GM23338 (cell line): ENCODE measurements around the gene LRRC3C. TPM values are rescaled to one million over a fixed set of nuclear protein-coding genes. Genes with fewer than 3 reads are reported as not detected.

Experiments
- ATAC-seq: fragments of 200-7000 bp; cut with Tn5 transposase; 3 replicates; pipeline ENCODE4 v1.9.1; 2020
- DNase-seq: peaks from one replicate; pipeline ENCODE4 v3.0.0-alpha.2; 2015; ENCODE audit warnings: low spot score
- H2AFZ ChIP-seq: fragments of 200-600 bp; sonication (generic); 2 replicates; pipeline ENCODE4 v1.8.0; 2016; ENCODE audit warnings: antibody characterized with exemption, mild to moderate bottlenecking, moderate library complexity
- H3F3A ChIP-seq: fragments of 200-600 bp; sonication (generic); replicated peaks from 2 replicates; pipeline ENCODE4 v1.8.0; 2017; ENCODE audit warnings: antibody characterized with exemption, mixed run types, low read depth
- H3K27ac ChIP-seq: fragments of 200-600 bp; sonication (generic); 2 replicates; pipeline ENCODE4 v1.6.1; 2016; ENCODE audit warnings: low read depth
- H3K27me3 ChIP-seq: fragments of 200-600 bp; sonication (generic); 2 replicates; pipeline ENCODE4 v1.8.0; 2016; ENCODE audit warnings: mild to moderate bottlenecking, mixed run types, moderate library complexity; ENCODE audit not compliant: insufficient read depth
- H3K36me3 ChIP-seq: fragments of 200-600 bp; sonication (generic); 2 replicates; pipeline ENCODE4 v1.8.0; 2016; ENCODE audit warnings: mild to moderate bottlenecking; ENCODE audit not compliant: insufficient read depth
- H3K4me1 ChIP-seq: fragments of 200-600 bp; sonication (generic); 2 replicates; pipeline ENCODE4 v1.8.0; 2016; ENCODE audit warnings: mild to moderate bottlenecking, moderate library complexity; ENCODE audit not compliant: insufficient read depth
- H3K4me2 ChIP-seq: fragments of 200-600 bp; sonication (generic); 2 replicates; pipeline ENCODE4 v1.7.1; 2017; ENCODE audit warnings: mixed run types
- H3K4me3 ChIP-seq: fragments of 200-600 bp; sonication (generic); 2 replicates; pipeline ENCODE4 v1.6.1; 2016; ENCODE audit warnings: mixed run types
- H3K79me2 ChIP-seq: fragments of 200-600 bp; sonication (generic); replicated peaks from 2 replicates; pipeline ENCODE4 v1.8.0; 2017; ENCODE audit warnings: mild to moderate bottlenecking; ENCODE audit not compliant: insufficient read depth
- H3K9me2 ChIP-seq: fragments of 200-600 bp; sonication (generic); 2 replicates; pipeline ENCODE4 v1.8.0; 2017; ENCODE audit not compliant: insufficient read depth
- H4K20me1 ChIP-seq: fragments of 200-600 bp; sonication (generic); replicated peaks from 2 replicates; pipeline ENCODE4 v1.8.0; 2017; ENCODE audit warnings: mild to moderate bottlenecking; ENCODE audit not compliant: insufficient read depth
- H3K27ac Mint-ChIP-seq: 2 replicates; pipeline ENCODE4 v1.8.0; 2020; ENCODE audit warnings: inconsistent platforms, mild to moderate bottlenecking, moderate library complexity, mixed read lengths
- H3K27me3 Mint-ChIP-seq: 3 replicates; pipeline ENCODE4 v1.8.0; 2022; ENCODE audit warnings: low read depth, mild to moderate bottlenecking, moderate library complexity, mixed read lengths, inconsistent platforms; ENCODE audit not compliant: insufficient read depth, poor library complexity
- H3K36me3 Mint-ChIP-seq: 3 replicates; pipeline ENCODE4 v1.8.0; 2021; ENCODE audit warnings: low read depth, mild to moderate bottlenecking, inconsistent platforms, moderate library complexity, mixed read lengths
- H3K4me1 Mint-ChIP-seq: 3 replicates; pipeline ENCODE4 v1.8.0; 2020; ENCODE audit warnings: mild to moderate bottlenecking, inconsistent platforms, mixed read lengths
- H3K4me3 Mint-ChIP-seq: 3 replicates; pipeline ENCODE4 v1.8.0; 2021; ENCODE audit warnings: moderate library complexity, mild to moderate bottlenecking, inconsistent platforms, mixed read lengths
- H3K9me3 Mint-ChIP-seq: 3 replicates; pipeline ENCODE4 v1.8.0; 2020; ENCODE audit warnings: moderate library complexity, mild to moderate bottlenecking, inconsistent platforms, mixed read lengths
- CREB1 ChIP-seq: fragments of 250-450 bp; sonication (Bioruptor Pico); IDR thresholded peaks from 2 replicates; pipeline ENCODE4 v1.5.0; 2020; ENCODE audit warnings: low read depth, mild to moderate bottlenecking, moderate library complexity
- EZH2phosphoT487 ChIP-seq: fragments of 200-600 bp; sonication (generic); IDR thresholded peaks from one replicate; pipeline ENCODE4 v1.8.1; 2018; ENCODE audit warnings: antibody characterized with exemption; ENCODE audit not compliant: unreplicated experiment
- JUNB ChIP-seq: IDR thresholded peaks from one replicate; pipeline ENCODE4 v1.6.1; 2016; ENCODE audit warnings: antibody characterized with exemption; ENCODE audit not compliant: unreplicated experiment
- NANOG ChIP-seq: IDR thresholded peaks from 2 replicates; pipeline ENCODE4 v1.6.1; 2016; ENCODE audit warnings: antibody characterized with exemption, borderline replicate concordance
- POLR2AphosphoS5 ChIP-seq: IDR thresholded peaks from 2 replicates; pipeline ENCODE4 v1.6.1; 2016; ENCODE audit warnings: antibody characterized with exemption, low read depth
- STAT1 ChIP-seq: IDR thresholded peaks from one replicate; pipeline ENCODE4 v1.6.1; 2016; ENCODE audit warnings: antibody characterized with exemption; ENCODE audit not compliant: unreplicated experiment
- ZNF114 ChIP-seq: fragments of 250-450 bp; sonication (Bioruptor Pico); IDR thresholded peaks from 2 replicates; pipeline ENCODE4 v1.5.0; 2020; ENCODE audit warnings: mild to moderate bottlenecking, moderate library complexity
- ZNF331 ChIP-seq: fragments of 250-450 bp; sonication (Bioruptor Pico); IDR thresholded peaks from 2 replicates; pipeline ENCODE4 v1.5.0; 2020; ENCODE audit warnings: low read depth, mild to moderate bottlenecking, moderate library complexity
- polyA plus RNA-seq: library from polyadenylated mRNA; unstranded; fragments of >200 nt; fragmentation: Nextera tagmentation; extraction: Ambion mirVana; gene quantifications from 2 replicates; pipeline ENCODE4 v1.2.1, GENCODE V29; 2016
- total RNA-seq: library from RNA; depleted of rRNA; stranded (reverse); fragments of >200 nt; shearing (Covaris generic); gene quantifications from 2 replicates; pipeline ENCODE4 v1.2.3, GENCODE V29; 2014
- TF ChIP-seq, protein P1 (sequence below), 2 experiments: fragments of 200-600 bp in 1 of 2; sonication (generic) in 1 of 2; conservative IDR thresholded peaks; 2 replicates each; pipeline versions ENCODE4 v1.5.1 to v1.6.1; 2016 to 2017; ENCODE audit warnings: antibody characterized with exemption in 2 of 2, low read depth in 2 of 2, mild to moderate bottlenecking in 2 of 2, moderate library complexity in 1 of 2
- TF ChIP-seq, protein P2 (sequence below): fragments of 250-450 bp; sonication (Bioruptor Pico); IDR thresholded peaks from 2 replicates; pipeline ENCODE4 v1.5.0; 2020; ENCODE audit warnings: mild to moderate bottlenecking, moderate library complexity

LRRC3C gene
- total and polyA plus RNA-seq, 2 experiments from 2014 or later, result 0.24 TPM; not detected in 1

- ATAC-seq (no peak), DNase-seq (peak; percentile 50)
- H3K4me3 Mint-ChIP-seq, result no peak overlapping the region; the same call in 2 of the 3 replicates
- Histone ChIP-seq H3K4me3 (no peak overlapping the region), H2AFZ (no peak overlapping the region), H3K9me2 (no peaks in the 10 kb centered on the region), H3K4me1 (peaks cover 10% of the 10 kb centered on the region; the same call in 1 of the 2 replicates), H3K36me3 (no peaks in the 10 kb centered on the region), H3F3A (0 out of 2 replicates have a peak, but pooled peaks cover 7% of the 10 kb centered on the region), H3K4me2 (no peak overlapping the region), H4K20me1 (no peaks in the 10 kb centered on the region), H3K27me3 (0 out of 2 replicates have a peak, but pooled peaks cover 4% of the 10 kb centered on the region), H3K79me2 (no peaks in the 10 kb centered on the region), H3K27ac (no peak overlapping the region)
- TF ChIP-seq ZNF331 (CRISPR knock-in tag) (no peak), EZH2phosphoT487 (no peak)
- TF ChIP-seq, protein P1, sequence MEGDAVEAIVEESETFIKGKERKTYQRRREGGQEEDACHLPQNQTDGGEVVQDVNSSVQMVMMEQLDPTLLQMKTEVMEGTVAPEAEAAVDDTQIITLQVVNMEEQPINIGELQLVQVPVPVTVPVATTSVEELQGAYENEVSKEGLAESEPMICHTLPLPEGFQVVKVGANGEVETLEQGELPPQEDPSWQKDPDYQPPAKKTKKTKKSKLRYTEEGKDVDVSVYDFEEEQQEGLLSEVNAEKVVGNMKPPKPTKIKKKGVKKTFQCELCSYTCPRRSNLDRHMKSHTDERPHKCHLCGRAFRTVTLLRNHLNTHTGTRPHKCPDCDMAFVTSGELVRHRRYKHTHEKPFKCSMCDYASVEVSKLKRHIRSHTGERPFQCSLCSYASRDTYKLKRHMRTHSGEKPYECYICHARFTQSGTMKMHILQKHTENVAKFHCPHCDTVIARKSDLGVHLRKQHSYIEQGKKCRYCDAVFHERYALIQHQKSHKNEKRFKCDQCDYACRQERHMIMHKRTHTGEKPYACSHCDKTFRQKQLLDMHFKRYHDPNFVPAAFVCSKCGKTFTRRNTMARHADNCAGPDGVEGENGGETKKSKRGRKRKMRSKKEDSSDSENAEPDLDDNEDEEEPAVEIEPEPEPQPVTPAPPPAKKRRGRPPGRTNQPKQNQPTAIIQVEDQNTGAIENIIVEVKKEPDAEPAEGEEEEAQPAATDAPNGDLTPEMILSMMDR (conservative IDR thresholded peaks at IDR 0.05; ENCODE audit: low read depth in 2 of 2), result peak in 1 of 2 experiments; percentile 44; a peak in 2 of 4 replicates
- H3K36me3 Mint-ChIP-seq, result no peaks in the 10 kb centered on the region
- H3K4me1 Mint-ChIP-seq, result peaks cover 26% of the 10 kb centered on the region
- H3K9me3 Mint-ChIP-seq, result no peaks in the 10 kb centered on the region
- peaks cover 25% of the 10 kb centered on the region for H3K27me3 Mint-ChIP-seq
- H3K27ac Mint-ChIP-seq, result 0 out of 2 replicates have a peak overlapping the region, but pooled peaks have one; percentile 77
These were observed 27.3 kb downstream of the LRRC3C start for GRCh38 chr17:39954876-39955275.

DNA sequence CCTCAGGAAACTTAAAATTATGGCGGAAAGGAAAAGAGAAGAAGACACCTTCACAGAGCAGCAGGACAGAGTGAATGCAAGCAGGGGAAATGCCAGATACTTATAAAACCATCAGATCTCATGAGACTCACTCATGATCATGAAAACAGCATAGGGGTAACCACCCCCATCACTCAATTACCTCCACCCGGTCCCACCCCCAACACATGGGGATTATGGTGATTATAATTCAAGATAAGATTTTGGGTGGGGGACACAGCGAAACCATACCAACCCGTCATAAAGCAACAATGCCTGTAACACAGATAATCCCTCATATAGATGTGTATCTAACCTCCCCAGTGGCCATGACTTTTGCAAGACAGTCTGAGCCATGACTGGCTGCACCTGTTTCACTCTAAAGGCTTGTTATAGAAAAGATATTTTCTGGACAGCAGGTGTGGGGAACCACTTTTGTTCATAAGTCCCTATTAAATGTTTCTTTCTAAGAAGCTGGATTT lies 28.2 kb downstream of the LRRC3C start:
- DNase-seq, result no peak
- H3K27ac ChIP-seq, result no peak overlapping the region
- H3K27me3 ChIP-seq, result 0 out of 2 replicates have a peak, but pooled peaks cover 4% of the 10 kb centered on the region
- peaks cover 10% of the 10 kb centered on the region; the same call in 1 of the 2 replicates for H3K4me1 ChIP-seq
- no peak overlapping the region for H2AFZ ChIP-seq
- peaks cover 26% of the 10 kb centered on the region for H3K27me3 Mint-ChIP-seq
- no peaks in the 10 kb centered on the region for H3K36me3 Mint-ChIP-seq
- H3K27ac Mint-ChIP-seq, result no peak overlapping the region
- H3K9me3 Mint-ChIP-seq, result no peaks in the 10 kb centered on the region
- no peaks in the 10 kb centered on the region for H3K79me2 ChIP-seq
- no peaks in the 10 kb centered on the region for H3K36me3 ChIP-seq
- peaks cover 22% of the 10 kb centered on the region for H3K4me1 Mint-ChIP-seq
- no peak overlapping the region for H3K4me2 ChIP-seq
- H3K9me2 ChIP-seq, result no peaks in the 10 kb centered on the region
- no peak for ATAC-seq
- H4K20me1 ChIP-seq, result no peaks in the 10 kb centered on the region
- H3K4me3 Mint-ChIP-seq, result no peak overlapping the region
- H3K4me3 ChIP-seq, result no peak overlapping the region
- 0 out of 2 replicates have a peak, but pooled peaks cover 7% of the 10 kb centered on the region for H3F3A ChIP-seq
- TF ChIP-seq ZNF114 (CRISPR knock-in tag), result no peak
- TF ChIP-seq EZH2phosphoT487, result no peak
- TF ChIP-seq ZNF331 (CRISPR knock-in tag), result no peak
- TF ChIP-seq, protein P1 (conservative IDR thresholded peaks at IDR 0.05; ENCODE audit: low read depth in 2 of 2), result no peak
- no peak for TF ChIP-seq POLR2AphosphoS5
- TF ChIP-seq CREB1 (CRISPR knock-in tag), result no peak
- no peak for TF ChIP-seq NANOG
- no peak for TF ChIP-seq JUNB
- TF ChIP-seq STAT1, result no peak
- TF ChIP-seq, protein P2, sequence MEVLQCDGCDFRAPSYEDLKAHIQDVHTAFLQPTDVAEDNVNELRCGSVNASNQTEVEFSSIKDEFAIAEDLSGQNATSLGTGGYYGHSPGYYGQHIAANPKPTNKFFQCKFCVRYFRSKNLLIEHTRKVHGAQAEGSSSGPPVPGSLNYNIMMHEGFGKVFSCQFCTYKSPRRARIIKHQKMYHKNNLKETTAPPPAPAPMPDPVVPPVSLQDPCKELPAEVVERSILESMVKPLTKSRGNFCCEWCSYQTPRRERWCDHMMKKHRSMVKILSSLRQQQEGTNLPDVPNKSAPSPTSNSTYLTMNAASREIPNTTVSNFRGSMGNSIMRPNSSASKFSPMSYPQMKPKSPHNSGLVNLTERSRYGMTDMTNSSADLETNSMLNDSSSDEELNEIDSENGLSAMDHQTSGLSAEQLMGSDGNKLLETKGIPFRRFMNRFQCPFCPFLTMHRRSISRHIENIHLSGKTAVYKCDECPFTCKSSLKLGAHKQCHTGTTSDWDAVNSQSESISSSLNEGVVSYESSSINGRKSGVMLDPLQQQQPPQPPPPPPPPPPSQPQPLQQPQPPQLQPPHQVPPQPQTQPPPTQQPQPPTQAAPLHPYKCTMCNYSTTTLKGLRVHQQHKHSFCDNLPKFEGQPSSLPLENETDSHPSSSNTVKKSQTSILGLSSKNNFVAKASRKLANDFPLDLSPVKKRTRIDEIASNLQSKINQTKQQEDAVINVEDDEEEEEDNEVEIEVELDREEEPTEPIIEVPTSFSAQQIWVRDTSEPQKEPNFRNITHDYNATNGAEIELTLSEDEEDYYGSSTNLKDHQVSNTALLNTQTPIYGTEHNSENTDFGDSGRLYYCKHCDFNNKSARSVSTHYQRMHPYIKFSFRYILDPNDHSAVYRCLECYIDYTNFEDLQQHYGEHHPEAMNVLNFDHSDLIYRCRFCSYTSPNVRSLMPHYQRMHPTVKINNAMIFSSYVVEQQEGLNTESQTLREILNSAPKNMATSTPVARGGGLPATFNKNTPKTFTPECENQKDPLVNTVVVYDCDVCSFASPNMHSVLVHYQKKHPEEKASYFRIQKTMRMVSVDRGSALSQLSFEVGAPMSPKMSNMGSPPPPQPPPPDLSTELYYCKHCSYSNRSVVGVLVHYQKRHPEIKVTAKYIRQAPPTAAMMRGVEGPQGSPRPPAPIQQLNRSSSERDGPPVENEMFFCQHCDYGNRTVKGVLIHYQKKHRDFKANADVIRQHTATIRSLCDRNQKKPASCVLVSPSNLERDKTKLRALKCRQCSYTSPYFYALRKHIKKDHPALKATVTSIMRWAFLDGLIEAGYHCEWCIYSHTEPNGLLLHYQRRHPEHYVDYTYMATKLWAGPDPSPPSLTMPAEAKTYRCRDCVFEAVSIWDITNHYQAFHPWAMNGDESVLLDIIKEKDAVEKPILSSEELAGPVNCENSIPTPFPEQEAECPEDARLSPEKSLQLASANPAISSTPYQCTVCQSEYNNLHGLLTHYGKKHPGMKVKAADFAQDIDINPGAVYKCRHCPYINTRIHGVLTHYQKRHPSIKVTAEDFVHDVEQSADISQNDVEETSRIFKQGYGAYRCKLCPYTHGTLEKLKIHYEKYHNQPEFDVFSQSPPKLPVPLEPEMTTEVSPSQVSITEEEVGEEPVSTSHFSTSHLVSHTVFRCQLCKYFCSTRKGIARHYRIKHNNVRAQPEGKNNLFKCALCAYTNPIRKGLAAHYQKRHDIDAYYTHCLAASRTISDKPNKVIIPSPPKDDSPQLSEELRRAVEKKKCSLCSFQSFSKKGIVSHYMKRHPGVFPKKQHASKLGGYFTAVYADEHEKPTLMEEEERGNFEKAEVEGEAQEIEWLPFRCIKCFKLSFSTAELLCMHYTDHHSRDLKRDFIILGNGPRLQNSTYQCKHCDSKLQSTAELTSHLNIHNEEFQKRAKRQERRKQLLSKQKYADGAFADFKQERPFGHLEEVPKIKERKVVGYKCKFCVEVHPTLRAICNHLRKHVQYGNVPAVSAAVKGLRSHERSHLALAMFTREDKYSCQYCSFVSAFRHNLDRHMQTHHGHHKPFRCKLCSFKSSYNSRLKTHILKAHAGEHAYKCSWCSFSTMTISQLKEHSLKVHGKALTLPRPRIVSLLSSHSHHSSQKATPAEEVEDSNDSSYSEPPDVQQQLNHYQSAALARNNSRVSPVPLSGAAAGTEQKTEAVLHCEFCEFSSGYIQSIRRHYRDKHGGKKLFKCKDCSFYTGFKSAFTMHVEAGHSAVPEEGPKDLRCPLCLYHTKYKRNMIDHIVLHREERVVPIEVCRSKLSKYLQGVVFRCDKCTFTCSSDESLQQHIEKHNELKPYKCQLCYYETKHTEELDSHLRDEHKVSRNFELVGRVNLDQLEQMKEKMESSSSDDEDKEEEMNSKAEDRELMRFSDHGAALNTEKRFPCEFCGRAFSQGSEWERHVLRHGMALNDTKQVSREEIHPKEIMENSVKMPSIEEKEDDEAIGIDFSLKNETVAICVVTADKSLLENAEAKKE (CRISPR knock-in tag), result no peak
